ENCODE measurements around the gene CLIP1. TPM values are rescaled to one million over a fixed set of nuclear protein-coding genes. Genes with fewer than 3 reads are reported as not detected.
"Not testable (repeated sequence)": the region's sequence is repeated elsewhere in the genome, so short reads cannot be mapped to it uniquely, and the experiment has no call there.

Gene CLIP1
- total and polyA plus RNA-seq, 2 of the 4 experiments (the other 2 are of a cell fraction) = 38.0 to 54.8 TPM

GRCh38 chr12:122469856-122470255 lies 47.4 kb upstream of the CLIP1 start:
- in situ Hi-C loops (cut with MboI; ENCODE audit: low sequenced_read_pairs); H2AFZ ChIP-seq (replicated peaks; ENCODE audit: low read length, poor library complexity); H2BK5ac ChIP-seq (ENCODE audit: low read depth, low read length, poor library complexity, severe bottlenecking); H3K14ac ChIP-seq (replicated peaks; ENCODE audit: low read depth, low read length); dilution Hi-C loops (cut with HindIII; ENCODE audit: low sequenced_read_pairs, unreplicated experiment); H3K27me3 ChIP-seq (ENCODE audit: control insufficient read depth, insufficient read depth, low read length); H3K18ac ChIP-seq (ENCODE audit: low read depth, low read length); H3K9ac ChIP-seq (ENCODE audit: low read depth, low read length); BruUV-seq (replicated peaks); H3K4ac ChIP-seq (ENCODE audit: low read depth, low read length); H3K27ac ChIP-seq (ENCODE audit: insufficient read depth, low read length); H3K4me2 ChIP-seq (ENCODE audit: low read depth, low read length); DNase-seq; H2BK120ac ChIP-seq (ENCODE audit: low read depth, low read length); POLR2A ChIA-PET (ENCODE audit: unreplicated experiment); H3K9me3 ChIP-seq (ENCODE audit: control insufficient read depth, insufficient read depth, low read length); H3K56ac ChIP-seq (ENCODE audit: extremely low read depth, insufficient read depth, low read length); H4K8ac ChIP-seq (ENCODE audit: low read depth in 2 of 2, low read length in 2 of 2); H3K9me1 ChIP-seq (ENCODE audit: insufficient read depth, low read length); H3K4me3 ChIP-seq (ENCODE audit: insufficient read depth, low read depth, low read length); H2BK15ac ChIP-seq (ENCODE audit: low read depth, low read length); H4K5ac ChIP-seq (ENCODE audit: low read depth, low read length); H4K20me1 ChIP-seq (ENCODE audit: insufficient read depth, low read length); H2BK20ac ChIP-seq (ENCODE audit: low read depth, low read length); H2AK5ac ChIP-seq (ENCODE audit: low read depth, low read length); ATAC-seq (ENCODE audit: low read depth); H3K4me1 ChIP-seq (ENCODE audit: control insufficient read depth, insufficient read depth, low read length); H4K91ac ChIP-seq (ENCODE audit: insufficient read depth, low read depth, low read length); H3K23ac ChIP-seq (ENCODE audit: low read depth, low read length); H2AK9ac ChIP-seq (replicated peaks; ENCODE audit: low read depth, low read length, poor library complexity): not testable (repeated sequence)
- Histone ChIP-seq H3K36me3 (ENCODE audit: control insufficient read depth, insufficient read depth, low read length) (peaks cover 14% of the 10 kb centered on the region), H3K79me1 (ENCODE audit: low read depth in 1 of 2, low read length in 2 of 2) (peaks cover 5 to 16% of the 10 kb centered on the region in 2 experiments; a peak in 3 of 4 replicates)
- CTCF ChIA-PET = interaction anchor here (1.2 kb wide), 1 partner anchor 13 kb away, joined by 3 read pairs; no protein-coding TSS in a partner anchor
- 100% methylated on average over 1 of the region's 6 CpGs; no CpG with 5 or more reads in 1 of the 2 experiments for WGBS, 2 experiments (ENCODE audit: extremely low coverage in 2 of 2, insufficient read length in 1 of 2)
- intact Hi-C loops (cut with micrococcal nuclease) = loop anchor here (5.0 kb wide), 1 partner anchor 133 kb away; no protein-coding TSS in a partner anchor

Data from IMR-90 (cell line).